HUES64 (cell line): ENCODE measurements around the gene KIF16B.

Source experiments
- H3K27ac ChIP-seq: 2 replicates; pipeline ENCODE4 v1.7.0; 2013; ENCODE audit warnings: low read depth, low read length, inconsistent platforms
- H3K27me3 ChIP-seq: 2 replicates; pipeline ENCODE4 v1.6.1; 2013; ENCODE audit warnings: mild to moderate bottlenecking, low read length; ENCODE audit not compliant: insufficient read depth
- H3K36me3 ChIP-seq: 2 replicates; pipeline ENCODE4 v1.6.1; 2013; ENCODE audit warnings: mild to moderate bottlenecking, low read length; ENCODE audit not compliant: insufficient read depth
- H3K4me1 ChIP-seq: 2 replicates; pipeline ENCODE4 v1.6.1; 2013; ENCODE audit warnings: mild to moderate bottlenecking, low read length, moderate library complexity; ENCODE audit not compliant: insufficient read depth
- H3K4me3 ChIP-seq: 2 replicates; pipeline ENCODE4 v1.5.1; 2013; ENCODE audit warnings: mild to moderate bottlenecking, low read length, moderate library complexity
- H3K9ac ChIP-seq: 2 replicates; pipeline ENCODE4 v1.6.1; 2013; ENCODE audit warnings: mild to moderate bottlenecking, low read depth, low read length
- H3K9me3 ChIP-seq: 2 replicates; pipeline ENCODE4 v1.6.1; 2013; ENCODE audit warnings: low read depth, low read length; ENCODE audit not compliant: insufficient read depth
- WGBS: fragments of 150-250, 120-280 bp; methylation state at CpG from one replicate; pipeline ENCODE4 v1.1.7; 2013; ENCODE audit warnings: missing lambda C conversion rate; 5-methylcytosine and 5-hydroxymethylcytosine counted together

Gene KIF16B

GRCh38 chr20:16224836-16225235 lies 348.4 kb downstream of the KIF16B start:
- H3K9ac ChIP-seq: no peak overlapping the region
- WGBS: 93% methylated on average over 3 of the region's 3 CpGs

GRCh38 chr20:16222859-16223411 lies 350.3 kb downstream of the KIF16B start:
- H3K36me3 ChIP-seq: no peaks in the 10 kb centered on the region
- 90% methylated on average over 8 of the region's 8 CpGs for WGBS
- H3K4me3 ChIP-seq: no peak overlapping the region
- H3K4me1 ChIP-seq: no peaks in the 10 kb centered on the region
- H3K27me3 ChIP-seq: no peaks in the 10 kb centered on the region
- peaks cover 5% of the 10 kb centered on the region for H3K9me3 ChIP-seq
- no peak overlapping the region for H3K27ac ChIP-seq
- no peak overlapping the region for H3K9ac ChIP-seq

More at GRCh38 chr20:16224836-16225235, 348.4 kb downstream of the KIF16B start:
- Histone ChIP-seq H3K4me3 (no peak overlapping the region), H3K27ac (no peak overlapping the region), H3K36me3 (no peaks in the 10 kb centered on the region), H3K27me3 (no peaks in the 10 kb centered on the region), H3K9me3 (peaks cover 10% of the 10 kb centered on the region), H3K4me1 (no peaks in the 10 kb centered on the region)
